Central memory CD8-positive, alpha-beta T cell (primary cell): ENCODE measurements around the gene STK39.

Source experiments
- ATAC-seq: fragments of 150-1000 bp; cut with Tn5 transposase; replicated peaks from 2 replicates; pipeline ENCODE4 v1.10.0; 2022; ENCODE audit warnings: mild to moderate bottlenecking, moderate FRiP score, moderate number of reproducible peaks; ENCODE audit not compliant: poor library complexity, severe bottlenecking; ENCODE audit errors: extremely low read depth
- DNase-seq, 2 donors: peaks; one replicate each; pipeline ENCODE4 v3.0.0; 2021; ENCODE audit warnings: low spot score in 2 of 2
- H3K27ac Mint-ChIP-seq: one replicate; pipeline ENCODE4 v1.8.0; 2022; ENCODE audit warnings: low read depth, mild to moderate bottlenecking, moderate library complexity, mixed read lengths
- H3K27me3 Mint-ChIP-seq: one replicate; pipeline ENCODE4 v1.8.0; 2022; ENCODE audit warnings: mixed read lengths
- H3K36me3 Mint-ChIP-seq: one replicate; pipeline ENCODE4 v1.8.0; 2022; ENCODE audit warnings: mild to moderate bottlenecking, moderate library complexity, mixed read lengths; ENCODE audit not compliant: insufficient read depth
- H3K4me1 Mint-ChIP-seq: one replicate; pipeline ENCODE4 v1.8.0; 2022; ENCODE audit warnings: mixed read lengths
- H3K4me3 Mint-ChIP-seq: one replicate; pipeline ENCODE4 v1.8.0; 2022; ENCODE audit warnings: mild to moderate bottlenecking, moderate library complexity, mixed read lengths
- H3K9me3 Mint-ChIP-seq: one replicate; pipeline ENCODE4 v1.8.0; 2022; ENCODE audit warnings: mixed read lengths

Gene STK39

DNA sequence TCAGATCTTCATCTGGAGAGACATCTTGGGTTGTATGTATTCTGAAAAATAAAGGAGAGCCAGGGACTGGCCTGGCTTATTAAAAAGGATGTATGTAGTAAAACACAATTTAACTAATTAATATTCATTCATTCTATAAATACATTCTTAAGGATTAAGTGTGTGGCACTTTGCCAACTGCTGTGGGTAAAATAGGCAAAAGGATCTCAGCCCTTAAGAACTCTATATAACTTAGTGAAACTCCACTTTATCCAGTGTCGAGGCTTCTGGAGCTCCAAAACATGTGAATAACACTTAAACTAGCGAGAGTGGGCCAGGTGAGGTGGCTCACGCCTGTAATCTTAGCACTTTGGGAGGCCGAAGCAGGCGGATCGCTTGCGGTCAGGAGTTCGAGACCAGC, 7.7 kb upstream of the STK39 start:
- H3K9me3 Mint-ChIP-seq, result peaks cover 10% of the 10 kb centered on the region
- peaks cover 11% of the 10 kb centered on the region for H3K4me1 Mint-ChIP-seq
- H3K36me3 Mint-ChIP-seq, result no peaks in the 10 kb centered on the region
- ATAC-seq, result no peak
- H3K27ac Mint-ChIP-seq, result no peak overlapping the region
- no peak overlapping the region for H3K4me3 Mint-ChIP-seq
- no peak for DNase-seq
- H3K27me3 Mint-ChIP-seq, result no peaks in the 10 kb centered on the region

- peaks cover 11% of the 10 kb centered on the region for H3K4me1 Mint-ChIP-seq
- ATAC-seq, result no peak
- DNase-seq, result no peak
- no peaks in the 10 kb centered on the region for H3K36me3 Mint-ChIP-seq
- H3K27ac Mint-ChIP-seq, result no peak overlapping the region
- no peaks in the 10 kb centered on the region for H3K27me3 Mint-ChIP-seq
- H3K9me3 Mint-ChIP-seq, result peaks cover 10% of the 10 kb centered on the region
- no peak overlapping the region for H3K4me3 Mint-ChIP-seq
These were observed 7.0 kb upstream of the STK39 start for GRCh38 chr2:168254158-168254935.

DNA sequence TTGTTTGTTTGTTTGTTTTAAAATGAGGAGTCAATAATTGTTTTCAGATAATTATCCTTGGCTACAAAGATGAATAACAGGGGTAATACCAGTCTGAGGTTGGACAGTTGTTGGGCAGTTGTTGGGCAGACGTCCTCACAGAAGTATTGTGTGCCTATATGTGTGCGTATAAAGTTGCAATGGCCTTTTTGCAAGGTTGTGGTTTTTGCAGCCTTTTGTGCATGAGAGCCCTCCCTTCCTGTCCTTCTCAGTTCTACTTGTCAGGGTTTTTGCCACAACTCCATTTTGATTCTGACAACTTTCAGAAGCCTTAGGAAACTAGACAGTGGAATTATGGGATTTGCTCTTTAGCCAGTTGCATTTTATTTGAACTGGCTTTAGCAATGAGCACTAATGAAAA, 6.0 kb upstream of the STK39 start:
- no peaks in the 10 kb centered on the region for H3K27me3 Mint-ChIP-seq
- H3K36me3 Mint-ChIP-seq, result no peaks in the 10 kb centered on the region
- ATAC-seq (no peak), DNase-seq (no peak)
- peaks cover 1% of the 10 kb centered on the region for H3K9me3 Mint-ChIP-seq
- H3K4me3 Mint-ChIP-seq, result peak overlapping the region; percentile 34
- H3K4me1 Mint-ChIP-seq, result peaks cover 11% of the 10 kb centered on the region
- H3K27ac Mint-ChIP-seq, result peak overlapping the region; percentile 41

GRCh38 chr2:168252976-168253375, 5.6 kb upstream of the STK39 start:
- peaks cover 11% of the 10 kb centered on the region for H3K4me1 Mint-ChIP-seq
- ATAC-seq (no peak), DNase-seq (no peak)
- no peaks in the 10 kb centered on the region for H3K27me3 Mint-ChIP-seq
- H3K27ac Mint-ChIP-seq, result peak overlapping the region; percentile 41
- no peaks in the 10 kb centered on the region for H3K36me3 Mint-ChIP-seq
- peak overlapping the region; percentile 34 for H3K4me3 Mint-ChIP-seq
- no peaks in the 10 kb centered on the region for H3K9me3 Mint-ChIP-seq

DNA sequence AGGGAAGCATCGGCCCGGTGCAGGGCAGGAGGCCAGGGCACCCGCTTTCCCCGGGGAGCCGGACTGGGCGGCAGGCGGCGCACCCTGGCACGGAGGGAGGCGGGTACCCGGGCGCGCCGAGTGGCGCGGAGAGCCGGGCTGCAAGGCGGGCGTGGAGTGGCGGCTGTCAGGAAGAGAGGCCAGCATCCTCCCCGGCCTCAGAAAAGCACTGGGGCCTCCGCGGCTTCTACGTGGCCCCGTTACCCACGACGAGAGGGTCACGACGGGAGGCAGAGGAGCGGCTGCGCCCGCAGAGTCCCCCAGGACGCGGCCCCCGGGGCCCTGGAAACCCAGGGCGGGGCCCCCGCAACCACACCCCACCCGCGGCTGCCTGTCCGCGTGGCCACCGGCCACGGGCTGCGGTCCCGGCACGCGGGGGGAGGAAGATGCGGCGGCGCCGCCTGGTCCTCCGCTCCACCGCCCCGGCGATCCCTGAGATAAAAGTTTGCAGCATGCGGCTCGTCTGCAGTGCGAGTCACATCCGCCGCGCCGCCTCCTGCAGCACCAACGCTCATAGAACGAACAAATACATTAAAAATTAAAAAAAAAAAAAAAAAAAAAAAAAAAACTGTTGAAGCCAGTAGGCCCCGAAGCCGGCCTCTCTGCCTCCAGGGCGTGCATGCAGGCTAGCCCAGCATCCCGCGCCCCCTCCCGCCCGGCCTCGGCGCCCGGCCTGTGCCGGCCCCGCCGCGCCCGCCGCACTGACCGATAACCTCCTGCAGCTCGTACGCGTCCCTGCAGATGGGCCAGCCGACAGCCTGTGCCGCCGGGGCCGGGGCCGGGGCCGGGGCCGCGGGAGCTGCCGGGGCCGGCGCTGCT, 683 bp downstream of the STK39 start:
- H3K4me1 Mint-ChIP-seq, result peaks cover 28% of the 10 kb centered on the region
- ATAC-seq, result peak; percentile 68
- peak; percentile 71 to 79 for DNase-seq
- H3K4me3 Mint-ChIP-seq, result peak overlapping the region; percentile 79
- H3K36me3 Mint-ChIP-seq, result peaks cover 11% of the 10 kb centered on the region
- no peaks in the 10 kb centered on the region for H3K27me3 Mint-ChIP-seq
- no peaks in the 10 kb centered on the region for H3K9me3 Mint-ChIP-seq
- H3K27ac Mint-ChIP-seq, result peak overlapping the region; percentile 77

DNA sequence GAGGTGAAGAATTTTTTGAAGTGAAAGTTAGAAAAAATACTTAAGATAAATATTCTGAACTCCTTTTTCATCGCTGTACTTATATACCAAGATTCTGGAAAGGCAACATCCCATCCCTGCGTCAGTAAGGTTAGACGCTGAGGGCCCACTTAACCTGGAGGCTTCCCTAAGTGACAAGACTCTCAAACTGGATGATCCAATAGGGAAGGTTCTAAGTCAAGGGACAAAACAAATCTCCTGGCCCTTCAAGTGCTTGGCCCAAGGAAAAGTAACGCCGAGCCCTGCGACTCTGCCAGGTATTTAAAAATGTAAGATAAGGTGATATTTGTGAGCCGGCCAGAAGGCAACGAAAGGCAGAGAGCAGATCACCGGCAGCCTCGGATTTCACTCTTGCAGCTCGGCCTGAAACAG, 1.3 kb downstream of the STK39 start:
- peaks cover 28% of the 10 kb centered on the region for H3K4me1 Mint-ChIP-seq
- no peaks in the 10 kb centered on the region for H3K9me3 Mint-ChIP-seq
- peak overlapping the region; percentile 79 for H3K4me3 Mint-ChIP-seq
- H3K27me3 Mint-ChIP-seq, result no peaks in the 10 kb centered on the region
- ATAC-seq (no peak), DNase-seq (no peak)
- peaks cover 11% of the 10 kb centered on the region for H3K36me3 Mint-ChIP-seq
- H3K27ac Mint-ChIP-seq, result peak overlapping the region; percentile 77

GRCh38 chr2:168245074-168245825, 2.1 kb downstream of the STK39 start:
- ATAC-seq (no peak), DNase-seq (no peak)
- Mint-ChIP-seq H3K4me3 (peak overlapping the region; percentile 79), H3K9me3 (no peaks in the 10 kb centered on the region), H3K36me3 (peaks cover 11% of the 10 kb centered on the region), H3K27ac (peak overlapping the region; percentile 77), H3K27me3 (no peaks in the 10 kb centered on the region), H3K4me1 (peaks cover 28% of the 10 kb centered on the region)

GRCh38 chr2:168244318-168244717, 3.1 kb downstream of the STK39 start:
- peak; percentile 28 for ATAC-seq

DNA sequence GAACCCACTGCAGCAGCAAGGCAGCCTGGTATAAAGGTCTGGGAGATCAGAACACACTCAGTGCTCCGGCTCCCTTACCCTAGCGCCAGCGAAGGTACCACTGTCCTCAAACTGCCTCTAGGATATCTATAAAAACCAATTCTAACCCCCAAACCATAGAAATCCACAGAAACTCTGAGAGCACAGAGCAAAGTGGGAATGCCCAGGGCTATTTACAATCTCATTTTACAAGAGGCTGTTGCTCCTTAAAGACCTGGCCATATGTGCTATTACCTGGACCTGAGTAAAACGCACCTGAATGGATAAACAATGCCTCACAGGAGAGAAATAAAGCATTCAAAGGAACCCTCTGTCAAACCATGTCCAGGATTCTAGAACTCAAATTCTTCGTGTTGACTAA, 4.3 kb downstream of the STK39 start:
- Mint-ChIP-seq H3K27me3 (no peaks in the 10 kb centered on the region), H3K9me3 (no peaks in the 10 kb centered on the region), H3K27ac (peak overlapping the region; percentile 77), H3K36me3 (peaks cover 11% of the 10 kb centered on the region), H3K4me3 (peak overlapping the region; percentile 79), H3K4me1 (peaks cover 33% of the 10 kb centered on the region)
- ATAC-seq, result no peak
- DNase-seq, result no peak

More at GRCh38 chr2:168244318-168244717, 3.1 kb downstream of the STK39 start:
- Mint-ChIP-seq H3K27ac (peak overlapping the region; percentile 77), H3K27me3 (no peaks in the 10 kb centered on the region), H3K4me3 (peak overlapping the region; percentile 79), H3K36me3 (peaks cover 11% of the 10 kb centered on the region), H3K9me3 (no peaks in the 10 kb centered on the region), H3K4me1 (peaks cover 28% of the 10 kb centered on the region)
- peak in 1 of 2 donors; percentile 36 for DNase-seq

DNA sequence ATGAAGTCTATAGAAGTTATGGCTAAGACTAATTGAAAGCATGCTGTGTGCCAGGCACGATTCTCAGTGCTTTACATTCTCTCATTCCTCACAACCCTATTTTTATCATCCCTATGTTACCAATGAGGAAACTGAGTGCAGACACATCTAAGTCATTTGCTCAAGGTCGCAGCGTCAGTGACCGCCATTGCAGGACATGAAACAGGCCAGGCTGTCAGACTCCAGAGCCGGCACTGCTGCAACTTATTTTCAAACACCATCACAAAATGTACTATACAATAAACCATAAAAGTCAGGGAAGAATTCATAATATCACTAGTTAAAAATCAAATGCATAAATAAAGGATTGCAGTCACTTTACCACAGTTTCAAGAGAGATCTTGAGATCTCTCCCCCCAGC, 5.6 kb downstream of the STK39 start:
- Mint-ChIP-seq H3K36me3 (peaks cover 10% of the 10 kb centered on the region), H3K4me3 (no peak overlapping the region), H3K9me3 (no peaks in the 10 kb centered on the region), H3K4me1 (peaks cover 39% of the 10 kb centered on the region), H3K27ac (no peak overlapping the region), H3K27me3 (no peaks in the 10 kb centered on the region)
- DNase-seq (no peak), ATAC-seq (no peak)

GRCh38 chr2:168241208-168241607, 6.2 kb downstream of the STK39 start:
- peaks cover 39% of the 10 kb centered on the region for H3K4me1 Mint-ChIP-seq
- DNase-seq (no peak), ATAC-seq (no peak)
- H3K27ac Mint-ChIP-seq, result no peak overlapping the region
- no peak overlapping the region for H3K4me3 Mint-ChIP-seq
- H3K27me3 Mint-ChIP-seq, result no peaks in the 10 kb centered on the region
- H3K9me3 Mint-ChIP-seq, result no peaks in the 10 kb centered on the region
- peaks cover 8% of the 10 kb centered on the region for H3K36me3 Mint-ChIP-seq

DNA sequence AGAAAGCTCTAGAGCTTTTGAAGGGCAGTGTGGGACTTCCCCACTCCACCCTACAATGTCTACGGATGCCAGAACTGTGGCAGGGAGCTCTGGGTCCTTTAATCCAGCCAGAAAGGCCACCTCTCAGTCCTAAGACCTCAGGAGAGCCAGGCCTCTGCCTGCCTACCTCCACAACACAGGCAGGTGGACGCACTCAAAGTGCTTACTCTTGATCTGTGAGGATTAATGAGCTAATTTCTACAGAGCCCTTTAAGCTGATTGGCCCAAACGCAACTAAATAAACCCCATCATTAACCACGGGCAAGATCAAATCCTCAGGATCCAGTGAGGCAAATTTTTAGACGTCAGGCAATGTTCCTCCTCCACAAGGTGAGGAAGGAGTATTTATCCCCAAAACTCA, 8.1 kb downstream of the STK39 start:
- DNase-seq (no peak), ATAC-seq (no peak)
- Mint-ChIP-seq H3K27ac (no peak overlapping the region), H3K27me3 (no peaks in the 10 kb centered on the region), H3K4me1 (peaks cover 30% of the 10 kb centered on the region), H3K4me3 (no peak overlapping the region), H3K36me3 (no peaks in the 10 kb centered on the region), H3K9me3 (no peaks in the 10 kb centered on the region)
